GM18867 (cell line): Measurements from ENCODE around the gene RNF208.

ENCODE experiments used
- ATAC-seq: cut with Tn5 transposase; IDR thresholded peaks from one replicate; pipeline ENCODE4 v1.9.1; 2021; ENCODE audit warnings: mild to moderate bottlenecking, moderate library complexity; ENCODE audit not compliant: unreplicated experiment

RNF208 gene

GRCh38 chr9:137215196-137215986, 6.6 kb downstream of the RNF208 start:
- no peak for ATAC-seq

- no peak for ATAC-seq
Measured at GRCh38 chr9:137214620-137215019, 7.4 kb downstream of the RNF208 start.

GRCh38 chr9:137213160-137214060, 8.6 kb downstream of the RNF208 start:
- ATAC-seq = no peak

GRCh38 chr9:137212520-137212919, 9.5 kb downstream of the RNF208 start:
- ATAC-seq = no peak

GRCh38 chr9:137211532-137211931, 10.5 kb downstream of the RNF208 start:
- no peak for ATAC-seq

- ATAC-seq = no peak
Measured at GRCh38 chr9:137206602-137207001, 15.4 kb downstream of the RNF208 start.

- ATAC-seq = peak; percentile 36
Measured at GRCh38 chr9:137205126-137206069, 16.6 kb downstream of the RNF208 start, which contains the start of the genes NDOR1 and TMEM203. NDOR1 (plus strand) TSS chr9:137205700; CDS start chr9:137205778, 78 bp downstream. TMEM203 (minus strand) TSS chr9:137205648; CDS start chr9:137205414, 234 bp downstream.

GRCh38 chr9:137204731-137205125, 17.3 kb downstream of the RNF208 start:
- ATAC-seq = no peak

GRCh38 chr9:137202966-137203365, 19.1 kb downstream of the RNF208 start:
- no peak for ATAC-seq

- no peak for ATAC-seq
Measured at GRCh38 chr9:137201205-137201868, 20.7 kb downstream of the RNF208 start.

- peak; percentile 84 for ATAC-seq
Measured at GRCh38 chr9:137200311-137201204, 21.5 kb downstream of the RNF208 start, which contains the start of gene TPRN. TPRN (minus strand) TSS chr9:137200741; CDS start chr9:137200711, 30 bp downstream.

- no peak for ATAC-seq
Measured at GRCh38 chr9:137199411-137200121, 22.5 kb downstream of the RNF208 start.

- ATAC-seq = no peak
Measured at GRCh38 chr9:137198902-137199283, 23.1 kb downstream of the RNF208 start.

- ATAC-seq = no peak
Measured at GRCh38 chr9:137198051-137198901, 23.8 kb downstream of the RNF208 start.

- ATAC-seq = no peak
Measured at GRCh38 chr9:137195525-137196220, 26.4 kb downstream of the RNF208 start.

GRCh38 chr9:137194909-137195308, 27.1 kb downstream of the RNF208 start:
- ATAC-seq = no peak

- no peak for ATAC-seq
Measured at GRCh38 chr9:137194388-137194787, 27.7 kb downstream of the RNF208 start.
